ENCODE data around the gene DOCK10.
A peak's percentile ranks its signal among the peaks of the same experiment; 100 is the strongest.

DOCK10 gene

GRCh38 chr2:224753743-224754540 is 288.3 kb downstream of the DOCK10 start:
- no peak for DNase-seq

GRCh38 chr2:224751996-224752698 is 290.1 kb downstream of the DOCK10 start:
- no peak for DNase-seq

GRCh38 chr2:224749136-224749535 is 293.1 kb downstream of the DOCK10 start:
- no peak for DNase-seq

- DNase-seq, result no peak
Observed at GRCh38 chr2:224747765-224748164, 294.5 kb downstream of the DOCK10 start.

- no peak for DNase-seq
Observed at GRCh38 chr2:224736227-224736626, 306.0 kb downstream of the DOCK10 start.

- no peak for DNase-seq
Observed at GRCh38 chr2:224734949-224735348, 307.3 kb downstream of the DOCK10 start.

- no peak for DNase-seq
Observed at GRCh38 chr2:224731665-224732064, 310.6 kb downstream of the DOCK10 start.

- DNase-seq, result no peak
Observed at GRCh38 chr2:224729435-224729834, 312.8 kb downstream of the DOCK10 start.

- DNase-seq, result no peak
Observed at GRCh38 chr2:224724331-224724730, 317.9 kb downstream of the DOCK10 start.

GRCh38 chr2:224723586-224724217 is 318.6 kb downstream of the DOCK10 start:
- no peak for DNase-seq

- DNase-seq, result peak; percentile 58
Observed at GRCh38 chr2:224722770-224723169, 319.5 kb downstream of the DOCK10 start.

GRCh38 chr2:224722250-224722649 is 320.0 kb downstream of the DOCK10 start:
- no peak for DNase-seq

- DNase-seq, result no peak
Observed at GRCh38 chr2:224716921-224717320, 325.3 kb downstream of the DOCK10 start.

- DNase-seq, result no peak
Observed at GRCh38 chr2:224716201-224716600, 326.1 kb downstream of the DOCK10 start, which contains the start of gene CCDC195. CCDC195 (minus strand) TSS chr2:224716365; CDS start chr2:224716365, 0 bp downstream.
